Retinal pigment epithelial cell (primary cell): ENCODE data around the gene ANAPC2.

ENCODE experiments used
- DNase-seq: peaks from one replicate; pipeline ENCODE4 v3.0.0-alpha.2; 2010; ENCODE audit warnings: low read depth
- H3K4me3 ChIP-seq: 2 replicates; pipeline ENCODE4 v1.5.1; 2011; ENCODE audit warnings: mild to moderate bottlenecking, low read length, control low read depth, moderate library complexity
- CTCF ChIP-seq: conservative IDR thresholded peaks from 2 replicates; pipeline ENCODE4 v1.5.1; 2011; ENCODE audit warnings: low read depth, low read length, control low read depth, inconsistent platforms

Gene ANAPC2

DNA sequence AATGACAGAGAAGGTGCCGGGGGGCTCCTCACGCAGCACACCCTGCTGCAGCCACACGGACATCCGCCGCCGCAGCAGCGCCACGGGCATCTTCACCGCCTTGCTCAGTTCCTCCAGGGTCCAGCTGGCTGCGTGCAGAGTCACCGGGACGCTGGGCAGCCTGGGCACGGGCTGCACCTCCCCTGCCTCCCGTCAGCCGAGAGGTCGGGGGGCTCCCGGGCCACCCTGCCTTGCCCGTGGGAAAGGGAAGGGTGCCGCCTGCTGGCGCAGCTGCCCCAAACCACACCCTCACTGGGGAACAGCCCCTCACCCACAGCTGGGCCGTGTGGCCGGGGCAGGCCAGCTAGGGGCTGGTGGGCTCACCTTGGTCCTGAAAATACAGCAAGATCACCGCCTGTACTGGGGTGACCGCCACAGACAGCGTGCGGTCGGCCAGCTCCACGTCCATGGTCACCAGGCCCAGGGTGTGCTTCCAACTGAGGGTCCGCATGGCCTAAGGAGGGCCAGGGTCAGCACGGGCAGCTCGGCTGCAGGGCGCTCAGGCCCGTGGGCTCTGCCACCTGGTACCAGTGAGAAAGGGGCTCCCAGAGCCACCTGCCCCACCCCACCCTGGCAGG is 12.9 kb downstream of the ANAPC2 start:
- no peak for DNase-seq
- TF ChIP-seq CTCF = peak; percentile 39
- no peak overlapping the region for H3K4me3 ChIP-seq

- no peak overlapping the region for H3K4me3 ChIP-seq
- TF ChIP-seq CTCF = no peak
- no peak for DNase-seq
Measured at GRCh38 chr9:137174722-137175293, 13.6 kb downstream of the ANAPC2 start.

- no peak overlapping the region for H3K4me3 ChIP-seq
- no peak for DNase-seq
- TF ChIP-seq CTCF = no peak
Measured at GRCh38 chr9:137173796-137174664, 14.3 kb downstream of the ANAPC2 start.

DNA sequence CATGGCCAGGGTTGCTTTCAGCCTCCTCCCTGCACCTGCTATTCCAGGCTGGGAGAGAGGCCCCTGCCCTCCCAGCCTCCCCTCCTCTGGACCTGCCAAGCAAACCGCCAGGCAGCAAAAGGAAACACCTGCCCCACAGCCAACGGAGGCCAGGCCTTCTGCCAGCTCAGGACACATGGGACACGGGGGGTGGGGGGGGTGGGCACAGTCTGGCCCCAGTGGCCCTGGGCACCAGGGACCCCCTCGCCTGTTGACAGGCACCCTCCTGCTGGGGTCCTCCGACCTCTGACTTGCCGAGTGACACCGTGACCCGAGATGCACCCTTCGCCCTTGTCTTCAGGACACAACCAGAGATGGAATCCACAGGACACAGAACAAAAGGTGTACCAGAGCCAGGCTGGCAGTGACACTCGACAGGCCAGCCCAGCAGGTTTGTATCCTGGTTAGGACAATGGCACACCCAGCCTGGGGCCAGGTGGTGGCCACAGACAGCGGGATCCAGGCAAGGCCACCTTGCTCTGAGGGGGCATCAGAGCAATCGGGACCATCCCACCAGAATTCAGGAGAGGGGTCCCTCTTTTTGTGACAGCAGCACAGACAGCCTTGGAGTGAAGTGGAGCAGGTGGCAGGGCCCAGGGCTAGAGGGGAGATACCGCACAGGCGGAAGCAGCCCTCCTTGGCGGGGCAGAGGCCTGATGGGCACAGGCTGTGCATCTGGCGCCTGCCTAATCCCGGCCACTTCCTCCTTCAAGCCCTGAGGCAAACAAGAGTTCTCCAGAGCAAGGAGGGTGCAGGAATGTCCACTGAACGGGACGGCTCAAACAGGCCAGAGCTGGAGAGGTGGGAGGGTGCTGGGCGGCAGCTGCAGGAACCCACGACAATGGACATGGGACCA is 15.2 kb downstream of the ANAPC2 start:
- no peak for TF ChIP-seq CTCF
- H3K4me3 ChIP-seq = no peak overlapping the region
- no peak for DNase-seq

- no peak for DNase-seq
- no peak overlapping the region for H3K4me3 ChIP-seq
- no peak for TF ChIP-seq CTCF
Measured at GRCh38 chr9:137171149-137171900, 17.0 kb downstream of the ANAPC2 start.

DNA sequence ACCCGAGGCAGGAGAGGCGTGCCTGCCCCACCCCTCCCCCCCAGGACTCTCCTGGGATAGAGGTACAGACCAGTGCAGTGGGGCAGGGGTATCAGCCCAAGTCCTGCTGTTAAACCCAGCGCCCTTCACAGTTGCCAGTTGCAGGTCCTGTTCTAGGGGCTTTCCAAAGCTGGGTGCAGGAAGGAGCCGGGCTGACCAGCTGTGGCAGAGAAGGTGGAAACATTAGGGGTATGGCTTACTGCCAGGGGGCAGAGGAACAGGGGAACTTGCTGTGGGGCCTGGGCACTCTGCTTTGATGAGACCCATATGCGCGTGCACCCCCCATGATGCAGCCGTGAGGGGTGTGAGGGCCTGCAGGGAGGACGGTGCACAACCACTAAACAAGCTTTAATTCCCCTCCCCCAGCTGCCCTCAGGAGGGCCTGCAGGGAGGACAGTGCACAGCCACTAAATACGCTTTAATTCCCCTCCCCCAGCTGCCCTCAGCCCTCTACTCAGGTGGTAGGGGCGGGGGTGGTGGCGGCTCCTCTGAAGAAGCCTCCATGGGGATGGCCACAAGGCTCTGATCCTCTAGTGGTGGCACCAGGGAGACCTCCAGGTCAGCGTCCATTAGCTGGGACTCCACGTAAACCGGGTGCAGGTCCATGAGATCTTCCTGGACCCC is 17.7 kb downstream of the ANAPC2 start:
- no peak for DNase-seq
- no peak for TF ChIP-seq CTCF
- no peak overlapping the region for H3K4me3 ChIP-seq
